HG03520 (cell line): ENCODE measurements around the gene SLC4A3.

ENCODE experiments used
- ATAC-seq: cut with Tn5 transposase; IDR thresholded peaks from one replicate; pipeline ENCODE4 v1.9.1; 2021; ENCODE audit warnings: mild to moderate bottlenecking, moderate library complexity; ENCODE audit not compliant: unreplicated experiment

SLC4A3 gene

GRCh38 chr2:219611866-219612576 lies 15.4 kb upstream of the SLC4A3 start:
- ATAC-seq = no peak

- no peak for ATAC-seq
These were observed 14.7 kb upstream of the SLC4A3 start for GRCh38 chr2:219612577-219613286.

GRCh38 chr2:219613461-219614070 lies 13.9 kb upstream of the SLC4A3 start:
- ATAC-seq = no peak

GRCh38 chr2:219614076-219614860 lies 13.2 kb upstream of the SLC4A3 start:
- ATAC-seq = no peak

GRCh38 chr2:219615036-219615435 lies 12.4 kb upstream of the SLC4A3 start:
- no peak for ATAC-seq

- ATAC-seq = no peak
These were observed 11.5 kb upstream of the SLC4A3 start for GRCh38 chr2:219615894-219616293.

GRCh38 chr2:219616550-219616949 lies 10.9 kb upstream of the SLC4A3 start:
- no peak for ATAC-seq

GRCh38 chr2:219618733-219619122 lies 8.7 kb upstream of the SLC4A3 start:
- ATAC-seq = no peak

GRCh38 chr2:219619235-219619634 lies 8.2 kb upstream of the SLC4A3 start:
- no peak for ATAC-seq

- no peak for ATAC-seq
These were observed 6.9 kb upstream of the SLC4A3 start for GRCh38 chr2:219620546-219620945.

GRCh38 chr2:219621935-219622334 lies 5.5 kb upstream of the SLC4A3 start:
- no peak for ATAC-seq

- ATAC-seq = no peak
These were observed 5.0 kb upstream of the SLC4A3 start for GRCh38 chr2:219622472-219622871.

GRCh38 chr2:219624565-219624964 lies 2.9 kb upstream of the SLC4A3 start:
- no peak for ATAC-seq

GRCh38 chr2:219625179-219625578 lies 2.3 kb upstream of the SLC4A3 start:
- no peak for ATAC-seq

GRCh38 chr2:219626540-219626939 lies 890 bp upstream of the SLC4A3 start:
- ATAC-seq = no peak

GRCh38 chr2:219628235-219628985 lies 980 bp downstream of the SLC4A3 start:
- no peak for ATAC-seq

GRCh38 chr2:219628986-219629901 lies 1.8 kb downstream of the SLC4A3 start:
- no peak for ATAC-seq

- no peak for ATAC-seq
These were observed 2.7 kb downstream of the SLC4A3 start for GRCh38 chr2:219629976-219630695.
